ENCODE data around the gene SERPINA9.
A peak's percentile ranks its signal among the peaks of the same experiment; 100 is the strongest.
"Not testable (repeated sequence)": the region's sequence is repeated elsewhere in the genome, so short reads cannot be mapped to it uniquely, and the experiment has no call there.

Gene SERPINA9

DNA sequence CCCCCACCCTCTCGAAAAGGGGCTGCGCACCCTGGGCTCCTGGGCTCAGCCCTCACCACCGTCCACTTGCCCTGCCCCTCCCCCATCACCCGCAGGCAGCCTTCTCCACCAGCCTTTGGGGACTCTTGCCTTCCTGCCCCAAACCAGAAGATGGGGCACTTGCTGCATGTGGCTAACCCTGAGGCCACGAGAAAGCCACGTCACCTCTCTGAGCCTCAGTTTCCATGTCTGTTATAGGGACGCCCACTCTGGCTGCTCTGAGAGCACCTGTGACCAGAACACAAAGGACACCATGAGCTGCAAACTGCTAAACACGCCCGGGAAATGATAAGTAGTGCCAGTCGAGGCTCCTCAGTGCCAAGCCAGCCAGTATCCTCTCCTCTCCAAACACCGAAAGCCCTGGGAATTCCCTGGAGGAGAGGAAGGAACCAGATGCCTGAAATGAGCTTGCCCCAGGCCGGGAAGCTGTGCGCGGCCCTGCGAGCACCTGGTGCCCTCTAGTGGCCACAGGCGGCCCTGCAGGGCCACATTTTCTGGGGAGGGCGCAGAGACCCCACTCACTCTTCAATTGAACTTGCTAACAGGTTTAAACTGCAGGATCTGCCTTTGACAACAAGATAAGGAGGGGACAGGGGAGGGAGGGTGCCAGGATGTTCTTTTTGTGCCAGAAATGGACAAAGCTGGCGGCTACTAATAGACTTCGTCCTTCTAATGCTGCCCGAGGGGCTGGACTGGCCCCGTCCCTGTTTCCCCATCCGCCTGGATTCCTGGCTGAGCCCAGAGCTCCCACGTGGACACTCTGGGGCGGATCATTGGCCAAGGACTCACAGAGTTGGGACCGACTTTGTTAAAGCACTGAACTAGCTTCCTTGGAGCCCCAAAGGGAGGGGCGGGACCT lies 10.2 kb upstream of the SERPINA9 start:
- peak; percentile 30 for DNase-seq

DNA sequence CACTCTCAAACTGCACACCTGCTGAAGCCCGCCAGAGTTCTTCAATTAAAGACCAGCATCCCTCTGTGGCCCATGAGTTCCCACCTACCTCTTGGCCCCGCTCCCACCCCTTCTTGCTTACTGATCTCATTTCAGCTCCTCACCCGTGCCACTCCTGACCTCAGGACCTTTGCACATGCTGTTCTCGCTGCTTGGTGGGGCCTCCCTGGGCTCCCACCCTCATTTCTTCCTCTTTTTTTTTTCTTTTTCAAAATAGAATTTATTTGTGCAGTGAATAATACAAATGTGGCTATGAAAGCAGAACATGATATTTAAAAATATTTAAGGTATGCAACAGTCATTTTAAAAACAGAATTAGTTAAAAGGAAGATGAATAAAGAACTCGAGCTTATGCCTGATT lies 8.5 kb upstream of the SERPINA9 start:
- no peak for DNase-seq

GRCh38 chr14:94483729-94484275 lies 7.8 kb upstream of the SERPINA9 start:
- no peak for DNase-seq

- DNase-seq, result no peak
These were observed 7.1 kb upstream of the SERPINA9 start for GRCh38 chr14:94483071-94483451.

DNA sequence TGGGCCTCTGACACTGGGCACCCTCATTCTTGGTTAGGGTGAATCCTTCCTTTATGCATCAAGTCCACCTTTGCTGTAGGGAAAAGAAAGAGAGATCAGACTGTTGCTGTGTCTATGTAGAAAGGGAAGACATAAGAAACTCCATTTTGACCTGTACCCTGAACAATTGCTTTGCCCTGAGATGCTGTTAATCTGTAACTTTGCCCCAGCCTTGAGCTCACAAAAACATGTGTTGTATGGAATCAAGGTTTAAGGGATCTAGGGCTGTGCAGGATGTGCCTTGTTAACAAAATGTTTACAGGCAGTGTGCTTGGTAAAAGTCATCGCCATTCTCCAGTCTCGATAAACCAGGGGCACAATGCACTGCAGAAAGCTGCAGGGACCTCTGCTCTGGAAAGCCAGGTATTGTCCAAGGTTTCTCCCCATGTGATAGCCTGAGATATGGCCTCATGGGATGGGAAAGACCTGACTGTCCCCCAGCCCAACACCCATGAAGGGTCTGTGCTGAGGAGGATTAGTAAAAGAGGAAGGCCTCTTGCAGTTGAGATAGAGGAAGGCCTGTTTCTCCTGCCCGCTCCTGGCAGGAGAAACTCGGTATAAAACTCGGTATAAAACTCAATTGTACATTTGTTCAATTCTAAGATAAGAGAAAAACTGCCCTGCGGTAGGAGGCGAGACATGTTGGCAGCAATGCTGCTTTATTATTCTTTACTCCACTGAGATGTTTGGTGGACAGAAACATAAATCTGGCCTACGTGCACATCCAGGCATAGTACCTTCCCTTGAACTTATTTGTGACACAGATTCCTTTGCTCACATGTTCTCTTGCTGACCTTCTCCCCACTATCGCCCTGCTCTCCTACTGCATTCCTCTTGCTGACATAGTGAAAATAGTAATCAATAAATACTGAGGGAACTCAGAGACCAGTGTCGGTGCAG lies 6.4 kb upstream of the SERPINA9 start:
- not testable (repeated sequence) for DNase-seq

- no peak for DNase-seq
These were observed 5.6 kb upstream of the SERPINA9 start for GRCh38 chr14:94481468-94482131.

GRCh38 chr14:94480809-94481208 lies 4.8 kb upstream of the SERPINA9 start:
- DNase-seq, result no peak

GRCh38 chr14:94478420-94478819 lies 2.4 kb upstream of the SERPINA9 start:
- DNase-seq, result no peak

DNA sequence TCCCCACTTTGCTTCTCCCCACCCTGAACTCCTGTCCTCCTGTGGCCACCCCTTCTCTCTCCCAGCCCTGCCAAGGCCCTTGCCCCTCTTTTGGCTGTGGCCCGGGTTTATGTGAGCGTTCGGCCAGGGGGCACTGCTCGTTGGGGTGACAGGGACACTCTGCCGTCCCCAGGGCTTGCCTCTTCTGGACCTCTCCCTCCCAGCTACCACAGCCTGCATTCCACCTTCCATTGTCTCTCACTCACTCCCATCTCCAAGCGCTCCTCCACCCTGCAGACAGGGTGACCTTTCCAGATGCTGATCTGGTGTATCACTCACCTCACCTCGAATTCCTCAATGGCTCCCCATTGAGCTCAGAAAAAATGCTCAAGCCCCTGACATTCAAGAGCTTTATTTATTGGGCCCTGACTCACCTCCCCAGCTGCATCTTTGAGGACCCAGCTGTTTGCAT lies 1.4 kb downstream of the SERPINA9 start:
- no peak for DNase-seq

DNA sequence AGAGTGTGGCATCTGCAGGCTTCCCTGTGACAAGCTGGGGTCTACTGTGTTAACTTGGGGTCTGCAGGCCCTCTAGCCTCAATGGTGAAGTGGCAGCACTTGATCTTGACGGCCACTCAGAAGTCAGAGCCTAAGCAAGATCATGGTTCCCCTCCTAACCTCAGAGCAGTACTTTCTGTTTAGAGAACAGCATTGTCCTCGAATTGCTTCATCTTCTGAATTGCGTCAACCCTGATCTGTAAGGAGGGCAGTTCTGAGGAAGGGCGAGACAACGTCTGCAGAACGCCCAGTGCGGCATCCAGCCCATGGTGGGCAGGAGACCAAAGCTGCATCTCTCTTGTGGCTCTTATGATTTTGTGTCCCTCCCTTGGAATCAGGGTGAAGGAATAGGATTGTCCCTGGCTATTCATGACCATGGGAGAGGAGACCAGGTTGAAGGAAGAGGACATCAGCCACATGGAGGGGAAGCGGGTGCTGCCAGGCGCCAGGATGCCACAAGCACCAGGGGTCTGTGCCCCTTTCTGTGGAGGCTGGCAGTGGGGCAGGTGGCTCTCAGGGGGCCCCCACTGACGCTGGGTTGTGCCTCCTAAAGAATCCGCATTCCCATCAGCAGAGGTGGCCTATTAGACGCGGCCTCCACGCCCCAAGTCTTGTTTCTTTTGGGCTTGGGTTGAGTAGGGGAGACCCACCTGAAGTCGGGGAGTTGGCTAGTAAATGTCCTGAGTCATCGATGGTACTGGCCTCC lies 2.2 kb downstream of the SERPINA9 start:
- DNase-seq, result no peak

DNA sequence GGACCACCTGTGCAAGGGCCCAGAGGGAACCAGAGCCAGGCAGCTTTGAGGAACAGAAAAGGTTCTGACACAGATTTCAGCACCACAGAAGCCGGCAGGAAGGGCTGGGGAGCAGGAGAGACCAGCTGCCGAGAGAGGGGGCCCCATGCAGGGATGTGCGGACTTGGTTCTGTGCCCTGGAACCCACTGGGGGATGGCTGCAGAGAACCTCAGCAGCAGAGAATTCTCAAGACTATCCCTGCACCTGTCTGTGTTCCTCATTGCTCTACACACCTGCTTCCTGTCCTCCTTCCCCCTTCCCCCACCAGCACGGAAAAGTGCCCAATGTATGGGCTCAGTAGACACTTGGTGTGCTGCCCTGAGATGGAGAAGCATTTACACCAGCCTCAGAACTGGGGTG lies 3.2 kb downstream of the SERPINA9 start:
- DNase-seq, result no peak

DNA sequence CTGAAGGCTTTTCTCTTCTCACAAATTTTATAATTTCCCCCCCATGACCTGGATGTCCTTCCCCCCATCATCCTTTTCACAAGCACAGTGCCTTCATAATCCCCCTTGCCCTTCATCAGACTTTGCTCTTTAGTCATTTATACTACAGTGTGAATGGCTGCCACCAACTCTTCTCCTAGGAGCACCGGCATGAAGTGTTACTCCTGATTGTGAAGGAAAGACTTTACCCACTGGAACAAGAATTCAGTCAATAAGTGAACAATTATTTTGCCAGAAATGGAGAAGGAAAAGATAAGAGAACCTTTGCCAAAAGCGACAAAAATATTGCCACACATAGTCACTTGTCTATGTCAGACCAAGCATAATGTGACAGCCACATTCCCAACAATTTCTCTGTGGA lies 5.0 kb downstream of the SERPINA9 start:
- no peak for DNase-seq

DNA sequence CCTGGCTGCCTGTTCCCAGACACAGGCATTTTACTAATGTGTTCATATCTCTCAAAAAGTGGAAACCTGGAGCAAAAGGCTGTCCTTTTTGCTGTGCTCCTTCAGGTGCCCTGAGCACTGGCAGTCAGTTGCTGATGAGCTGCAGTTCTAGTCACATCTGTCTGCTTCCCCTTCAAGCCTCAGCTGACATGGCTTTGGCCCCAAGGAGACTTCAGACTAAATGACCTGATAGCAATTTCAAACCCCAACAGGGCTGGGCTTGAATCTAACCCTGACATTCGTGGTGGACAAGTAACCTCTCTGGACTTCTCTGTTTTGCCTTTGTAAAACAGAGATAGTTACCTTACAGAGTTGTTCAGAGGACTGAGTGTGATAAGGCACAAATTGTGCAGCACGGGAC lies 5.7 kb downstream of the SERPINA9 start:
- no peak for DNase-seq

GRCh38 chr14:94469261-94469660 lies 6.7 kb downstream of the SERPINA9 start:
- no peak for DNase-seq

DNA sequence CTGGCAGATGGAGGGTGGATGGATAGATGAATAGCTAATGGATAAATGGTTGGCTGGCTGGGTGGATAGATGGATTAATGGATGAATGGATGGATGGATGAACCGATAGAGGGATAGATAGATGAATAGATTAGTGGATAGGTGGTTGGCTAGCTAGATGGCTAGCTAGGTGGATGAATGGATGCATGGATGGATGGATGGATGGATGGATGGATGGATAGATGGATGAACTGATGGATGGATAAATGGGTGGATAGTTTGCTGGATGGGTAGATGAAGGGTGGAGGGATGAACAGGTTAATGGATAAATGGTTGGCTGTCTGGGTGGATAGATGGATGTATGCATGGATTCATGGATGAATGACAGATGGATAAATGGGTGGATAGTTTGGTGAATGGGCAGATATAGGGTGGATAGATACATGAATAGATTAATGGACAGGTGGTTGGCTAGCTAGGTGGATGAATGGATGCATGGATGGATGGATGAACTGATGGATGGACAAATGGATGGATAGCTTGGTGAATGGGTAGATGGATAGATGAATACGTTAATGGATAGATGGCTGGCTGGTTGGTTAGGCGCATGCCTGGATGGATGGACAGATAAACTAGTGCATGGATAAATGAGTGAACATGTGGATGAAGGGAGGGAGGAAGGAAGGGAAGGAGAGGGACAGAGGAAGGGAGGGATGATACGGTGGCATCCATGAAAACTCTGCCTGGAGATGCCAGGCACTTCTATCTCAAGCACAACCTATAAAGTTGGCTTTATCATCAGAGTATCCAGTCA lies 8.1 kb downstream of the SERPINA9 start:
- DNase-seq, result no peak

GRCh38 chr14:94466706-94467370 lies 9.2 kb downstream of the SERPINA9 start:
- DNase-seq, result no peak

- DNase-seq, result no peak
These were observed 11.0 kb downstream of the SERPINA9 start for GRCh38 chr14:94465042-94465441.

DNA sequence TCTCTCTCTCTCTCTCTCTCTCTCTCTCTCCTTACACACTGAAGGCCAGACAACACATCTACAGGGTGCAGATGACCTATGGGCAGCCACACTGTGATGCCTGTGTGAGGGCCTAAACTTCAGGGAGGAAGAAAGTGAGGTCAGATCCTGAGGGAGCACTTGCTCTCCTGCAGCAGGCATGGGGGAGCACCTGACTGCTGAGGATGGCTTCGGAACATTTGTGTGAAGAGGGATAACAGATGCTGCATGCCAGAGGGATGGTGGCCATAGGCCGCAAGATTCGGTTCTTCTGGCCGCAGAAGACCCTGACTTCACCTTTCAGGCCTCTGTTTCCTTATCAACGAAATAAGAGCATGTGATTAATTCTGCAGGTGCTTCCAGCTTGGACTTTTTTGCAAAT lies 11.7 kb downstream of the SERPINA9 start:
- DNase-seq, result no peak

GRCh38 chr14:94462763-94463572 lies 13.0 kb downstream of the SERPINA9 start:
- no peak for DNase-seq

DNA sequence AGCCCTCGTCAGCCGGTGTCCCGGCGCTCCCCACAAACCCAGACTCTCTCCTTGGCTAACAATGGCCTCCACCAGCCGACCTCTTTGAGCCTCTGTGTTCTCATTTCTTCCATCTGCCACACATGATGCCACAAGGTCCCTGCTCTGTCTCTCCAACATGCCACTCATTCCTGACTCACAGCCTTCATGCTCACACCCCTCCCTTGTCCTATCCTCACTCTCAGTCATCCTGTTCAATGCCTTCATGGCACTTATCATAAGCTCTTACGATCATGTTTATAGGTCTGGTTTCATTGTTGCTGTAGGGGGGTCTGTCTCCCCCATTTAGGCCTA lies 13.8 kb downstream of the SERPINA9 start:
- DNase-seq, result no peak
